ENCODE results near the gene TLCD5. TPM values are rescaled to one million over a fixed set of nuclear protein-coding genes. Genes with fewer than 3 reads are reported as not detected.

The TLCD5 gene
- total RNA-seq, 1 experiment from 2014 or later: 6.0 TPM

GRCh38 chr11:120332822-120333716 is 8.0 kb downstream of the TLCD5 start:
- H3K4me1 ChIP-seq (replicated peaks; ENCODE audit: insufficient read depth): peaks cover 55% of the 10 kb centered on the region
- H2AFZ ChIP-seq: no peak overlapping the region
- H3K36me3 ChIP-seq (ENCODE audit: low read depth): no peaks in the 10 kb centered on the region
- TF ChIP-seq EZH2 (IDR thresholded peaks at IDR 0.05; ENCODE audit: low read depth) (no peak), CTCF (conservative IDR thresholded peaks at IDR 0.05) (0 out of 2 replicates have a peak, but pooled peaks have one; percentile 16)
- no peak overlapping the region for H3K4me3 ChIP-seq
- H3K9me3 ChIP-seq (ENCODE audit: insufficient read depth, low read depth): no peaks in the 10 kb centered on the region
- H3K27ac ChIP-seq: peak overlapping the region; percentile 79
- no peaks in the 10 kb centered on the region for H3K9me2 ChIP-seq (ENCODE audit: insufficient read depth)
- no TSS peak for BruUV-seq (replicated peaks)
- H3F3A ChIP-seq (ENCODE audit: insufficient read depth, low read depth): peaks cover 48% of the 10 kb centered on the region
- H4K20me1 ChIP-seq (ENCODE audit: insufficient read depth): peaks cover 6% of the 10 kb centered on the region; the same call in 1 of the 2 replicates
- ChIA-PET POLR2A (ENCODE audit: unreplicated experiment) (interaction anchor here (0.6 kb wide), 1 partner anchor 114 kb away, joined by 10 read pairs; no protein-coding TSS in a partner anchor), CTCF (no interaction called here)
- peak in 1 of 2 experiments; percentile 38 for DNase-seq
- no peaks in the 10 kb centered on the region for H3K27me3 ChIP-seq (ENCODE audit: insufficient read depth, low read depth)
- intact Hi-C loops (cut with micrococcal nuclease; ENCODE audit: unreplicated experiment): loop anchor here (10.0 kb wide), 1 partner anchor 172 kb away; no protein-coding TSS in a partner anchor
- peak overlapping the region; percentile 26 for H3K4me2 ChIP-seq
- peaks cover 15% of the 10 kb centered on the region for H3K79me2 ChIP-seq (ENCODE audit: low read depth)

GRCh38 chr11:120333801-120334200 is 8.7 kb downstream of the TLCD5 start:
- DNase-seq: peak in 1 of 2 experiments; percentile 9
- H3K27me3 ChIP-seq (ENCODE audit: insufficient read depth, low read depth): no peaks in the 10 kb centered on the region
- H3K4me1 ChIP-seq (replicated peaks; ENCODE audit: insufficient read depth): peaks cover 62% of the 10 kb centered on the region
- H3K9me2 ChIP-seq (ENCODE audit: insufficient read depth): no peaks in the 10 kb centered on the region
- H3K9me3 ChIP-seq (ENCODE audit: insufficient read depth, low read depth): no peaks in the 10 kb centered on the region
- peak overlapping the region; percentile 26 for H3K4me2 ChIP-seq
- H4K20me1 ChIP-seq (ENCODE audit: insufficient read depth): peaks cover 8% of the 10 kb centered on the region; the same call in 1 of the 2 replicates
- ChIA-PET CTCF (no interaction called here), POLR2A (ENCODE audit: unreplicated experiment) (no interaction called here)
- no peak overlapping the region for H3K4me3 ChIP-seq
- no peak overlapping the region for H2AFZ ChIP-seq
- H3K27ac ChIP-seq: peak overlapping the region; percentile 79
- H3K36me3 ChIP-seq (ENCODE audit: low read depth): no peaks in the 10 kb centered on the region
- peaks cover 22% of the 10 kb centered on the region for H3K79me2 ChIP-seq (ENCODE audit: low read depth)
- TF ChIP-seq EZH2 (IDR thresholded peaks at IDR 0.05; ENCODE audit: low read depth): no peak
- BruUV-seq (replicated peaks): no TSS peak
- intact Hi-C loops (cut with micrococcal nuclease; ENCODE audit: unreplicated experiment): loop anchor here (10.0 kb wide), 1 partner anchor 171 kb away; no protein-coding TSS in a partner anchor
- H3F3A ChIP-seq (ENCODE audit: insufficient read depth, low read depth): peaks cover 48% of the 10 kb centered on the region

GRCh38 chr11:120334332-120334731 is 9.2 kb downstream of the TLCD5 start:
- no peaks in the 10 kb centered on the region for H3K9me3 ChIP-seq (ENCODE audit: insufficient read depth, low read depth)
- H2AFZ ChIP-seq: no peak overlapping the region
- ChIA-PET CTCF (no interaction called here), POLR2A (ENCODE audit: unreplicated experiment) (no interaction called here)
- intact Hi-C loops (cut with micrococcal nuclease; ENCODE audit: unreplicated experiment): loop anchor here (10.0 kb wide), 1 partner anchor 170 kb away; no protein-coding TSS in a partner anchor
- peaks cover 68% of the 10 kb centered on the region for H3K4me1 ChIP-seq (replicated peaks; ENCODE audit: insufficient read depth)
- H3K36me3 ChIP-seq (ENCODE audit: low read depth): no peaks in the 10 kb centered on the region
- H3K27ac ChIP-seq: no peak overlapping the region
- no TSS peak for BruUV-seq (replicated peaks)
- peaks cover 28% of the 10 kb centered on the region for H3K79me2 ChIP-seq (ENCODE audit: low read depth)
- peaks cover 8% of the 10 kb centered on the region; the same call in 1 of the 2 replicates for H4K20me1 ChIP-seq (ENCODE audit: insufficient read depth)
- no peaks in the 10 kb centered on the region for H3K9me2 ChIP-seq (ENCODE audit: insufficient read depth)
- no peaks in the 10 kb centered on the region for H3K27me3 ChIP-seq (ENCODE audit: insufficient read depth, low read depth)
- TF ChIP-seq EZH2 (IDR thresholded peaks at IDR 0.05; ENCODE audit: low read depth) (no peak), CTCF (conservative IDR thresholded peaks at IDR 0.05) (no peak)
- DNase-seq: no peak
- H3F3A ChIP-seq (ENCODE audit: insufficient read depth, low read depth): peaks cover 48% of the 10 kb centered on the region
- no peak overlapping the region for H3K4me3 ChIP-seq
- no peak overlapping the region for H3K4me2 ChIP-seq
